ENCODE data around the gene FAAH.

The FAAH gene

DNA sequence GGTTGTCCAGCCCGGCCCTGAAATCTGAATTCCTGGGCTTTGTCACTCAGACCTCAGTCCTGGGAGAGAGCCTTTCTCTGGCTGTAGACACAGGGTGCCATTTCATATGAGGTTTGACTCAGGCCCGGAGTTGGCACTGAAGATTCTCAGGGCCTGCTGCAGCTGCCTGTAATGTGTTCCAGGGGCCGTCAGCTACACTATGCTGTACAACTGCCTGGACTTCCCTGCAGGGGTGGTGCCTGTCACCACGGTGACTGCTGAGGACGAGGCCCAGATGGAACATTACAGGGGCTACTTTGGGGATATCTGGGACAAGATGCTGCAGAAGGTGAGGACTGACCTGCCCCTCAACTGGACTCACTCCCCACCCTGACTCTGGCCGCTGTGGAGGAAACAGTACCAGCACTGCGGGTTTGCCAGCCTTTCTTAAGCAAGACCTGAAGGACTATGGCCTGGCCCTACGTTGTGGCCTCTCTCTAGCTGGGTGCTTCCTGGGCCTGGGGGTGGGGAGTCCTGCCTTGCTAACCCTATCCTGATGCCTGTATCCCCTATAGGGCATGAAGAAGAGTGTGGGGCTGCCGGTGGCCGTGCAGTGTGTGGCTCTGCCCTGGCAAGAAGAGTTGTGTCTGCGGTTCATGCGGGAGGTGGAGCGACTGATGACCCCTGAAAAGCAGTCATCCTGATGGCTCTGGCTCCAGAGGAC lies 18.9 kb downstream of the FAAH start:
- Histone ChIP-seq H4K20me1 (ENCODE audit: insufficient read depth, low read length) (no peaks in the 10 kb centered on the region), H3K27me3 (ENCODE audit: low read depth, low read length) (no peaks in the 10 kb centered on the region), H3K36me3 (replicated peaks; ENCODE audit: low read depth, low read length) (no peaks in the 10 kb centered on the region), H3K4me3 (ENCODE audit: low read length) (no peak overlapping the region), H3K4me2 (ENCODE audit: low read length) (no peak overlapping the region), H2AFZ (ENCODE audit: low read depth, low read length) (no peak overlapping the region), H3K9me3 (ENCODE audit: insufficient read depth, low read length) (no peaks in the 10 kb centered on the region), H3K4me1 (ENCODE audit: low read length) (peaks cover 15% of the 10 kb centered on the region), H3K79me2 (ENCODE audit: low read length) (no peaks in the 10 kb centered on the region), H3K9ac (ENCODE audit: low read length) (no peak overlapping the region), H3K27ac (ENCODE audit: low read length) (no peak overlapping the region)
- no peak for TF ChIP-seq EZH2phosphoT487 (IDR thresholded peaks at IDR 0.05; ENCODE audit: low read depth)
- TF ChIP-seq, protein P1, sequence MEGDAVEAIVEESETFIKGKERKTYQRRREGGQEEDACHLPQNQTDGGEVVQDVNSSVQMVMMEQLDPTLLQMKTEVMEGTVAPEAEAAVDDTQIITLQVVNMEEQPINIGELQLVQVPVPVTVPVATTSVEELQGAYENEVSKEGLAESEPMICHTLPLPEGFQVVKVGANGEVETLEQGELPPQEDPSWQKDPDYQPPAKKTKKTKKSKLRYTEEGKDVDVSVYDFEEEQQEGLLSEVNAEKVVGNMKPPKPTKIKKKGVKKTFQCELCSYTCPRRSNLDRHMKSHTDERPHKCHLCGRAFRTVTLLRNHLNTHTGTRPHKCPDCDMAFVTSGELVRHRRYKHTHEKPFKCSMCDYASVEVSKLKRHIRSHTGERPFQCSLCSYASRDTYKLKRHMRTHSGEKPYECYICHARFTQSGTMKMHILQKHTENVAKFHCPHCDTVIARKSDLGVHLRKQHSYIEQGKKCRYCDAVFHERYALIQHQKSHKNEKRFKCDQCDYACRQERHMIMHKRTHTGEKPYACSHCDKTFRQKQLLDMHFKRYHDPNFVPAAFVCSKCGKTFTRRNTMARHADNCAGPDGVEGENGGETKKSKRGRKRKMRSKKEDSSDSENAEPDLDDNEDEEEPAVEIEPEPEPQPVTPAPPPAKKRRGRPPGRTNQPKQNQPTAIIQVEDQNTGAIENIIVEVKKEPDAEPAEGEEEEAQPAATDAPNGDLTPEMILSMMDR (IDR thresholded peaks at IDR 0.05; ENCODE audit: low read depth, low read length): no peak

DNA sequence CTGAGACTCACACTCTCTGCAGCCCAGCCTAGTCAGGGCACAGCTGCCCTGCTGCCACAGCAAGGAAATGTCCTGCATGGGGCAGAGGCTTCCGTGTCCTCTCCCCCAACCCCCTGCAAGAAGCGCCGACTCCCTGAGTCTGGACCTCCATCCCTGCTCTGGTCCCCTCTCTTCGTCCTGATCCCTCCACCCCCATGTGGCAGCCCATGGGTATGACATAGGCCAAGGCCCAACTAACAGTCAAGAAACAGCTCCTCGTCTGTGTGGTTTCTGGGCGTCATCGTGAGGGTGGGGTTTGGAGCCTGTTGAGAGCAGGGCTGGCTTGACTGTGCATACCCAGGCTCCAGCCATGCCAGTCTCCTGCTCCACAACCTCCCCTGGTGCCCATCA lies 19.5 kb downstream of the FAAH start:
- no peak overlapping the region for H2AFZ ChIP-seq (ENCODE audit: low read depth, low read length)
- TF ChIP-seq, protein P1 (IDR thresholded peaks at IDR 0.05; ENCODE audit: low read depth, low read length): peak; percentile 39
- no peak for TF ChIP-seq EZH2phosphoT487 (IDR thresholded peaks at IDR 0.05; ENCODE audit: low read depth)
- no peaks in the 10 kb centered on the region for H3K9me3 ChIP-seq (ENCODE audit: insufficient read depth, low read length)

GRCh38 chr1:46415514-46415913 lies 21.4 kb downstream of the FAAH start:
- no peaks in the 10 kb centered on the region for H3K9me3 ChIP-seq (ENCODE audit: insufficient read depth, low read length)
- H3K4me2 ChIP-seq (ENCODE audit: low read length): peak overlapping the region; percentile 44
- peak overlapping the region; percentile 76; the same call in 1 of the 2 replicates for H2AFZ ChIP-seq (ENCODE audit: low read depth, low read length)
- TF ChIP-seq, protein P1 (IDR thresholded peaks at IDR 0.05; ENCODE audit: low read depth, low read length): no peak
- no peak for TF ChIP-seq EZH2phosphoT487 (IDR thresholded peaks at IDR 0.05; ENCODE audit: low read depth)
- H3K79me2 ChIP-seq (ENCODE audit: low read length): no peaks in the 10 kb centered on the region
- H3K27me3 ChIP-seq (ENCODE audit: low read depth, low read length): no peaks in the 10 kb centered on the region
- no peaks in the 10 kb centered on the region for H3K36me3 ChIP-seq (replicated peaks; ENCODE audit: low read depth, low read length)
- 0 out of 2 replicates have a peak overlapping the region, but pooled peaks have one; percentile 13 for H3K4me3 ChIP-seq (ENCODE audit: low read length)
- H3K4me1 ChIP-seq (ENCODE audit: low read length): peaks cover 15% of the 10 kb centered on the region
- H3K27ac ChIP-seq (ENCODE audit: low read length): no peak overlapping the region
- no peak overlapping the region for H3K9ac ChIP-seq (ENCODE audit: low read length)
- H4K20me1 ChIP-seq (ENCODE audit: insufficient read depth, low read length): no peaks in the 10 kb centered on the region

More for the DNA sequence above, 19.5 kb downstream of the FAAH start:
- Histone ChIP-seq H3K27me3 (ENCODE audit: low read depth, low read length) (no peaks in the 10 kb centered on the region), H3K79me2 (ENCODE audit: low read length) (no peaks in the 10 kb centered on the region), H3K27ac (ENCODE audit: low read length) (no peak overlapping the region), H3K9ac (ENCODE audit: low read length) (no peak overlapping the region), H3K4me3 (ENCODE audit: low read length) (no peak overlapping the region), H3K4me2 (ENCODE audit: low read length) (no peak overlapping the region), H3K4me1 (ENCODE audit: low read length) (peaks cover 15% of the 10 kb centered on the region), H4K20me1 (ENCODE audit: insufficient read depth, low read length) (no peaks in the 10 kb centered on the region), H3K36me3 (replicated peaks; ENCODE audit: low read depth, low read length) (no peaks in the 10 kb centered on the region)

GRCh38 chr1:46418976-46419375 lies 24.9 kb downstream of the FAAH start:
- Histone ChIP-seq H3K36me3 (replicated peaks; ENCODE audit: low read depth, low read length) (no peaks in the 10 kb centered on the region), H3K27me3 (ENCODE audit: low read depth, low read length) (peaks cover 4% of the 10 kb centered on the region; the same call in 1 of the 2 replicates), H3K27ac (ENCODE audit: low read length) (no peak overlapping the region), H3K79me2 (ENCODE audit: low read length) (no peaks in the 10 kb centered on the region), H3K4me1 (ENCODE audit: low read length) (peaks cover 10% of the 10 kb centered on the region), H3K4me3 (ENCODE audit: low read length) (no peak overlapping the region), H2AFZ (ENCODE audit: low read depth, low read length) (no peak overlapping the region), H3K4me2 (ENCODE audit: low read length) (no peak overlapping the region), H4K20me1 (ENCODE audit: insufficient read depth, low read length) (no peaks in the 10 kb centered on the region), H3K9me3 (ENCODE audit: insufficient read depth, low read length) (no peaks in the 10 kb centered on the region), H3K9ac (ENCODE audit: low read length) (no peak overlapping the region)
- TF ChIP-seq, protein P1 (IDR thresholded peaks at IDR 0.05; ENCODE audit: low read depth, low read length): no peak
- no peak for TF ChIP-seq EZH2phosphoT487 (IDR thresholded peaks at IDR 0.05; ENCODE audit: low read depth)
